NCI-H82 treated with DMSO at 0.1 percent for 48 hours (cell line): ENCODE results near the gene PELI1.
"Not testable (repeated sequence)": the region's sequence is repeated elsewhere in the genome, so short reads cannot be mapped to it uniquely, and the experiment has no call there.

Source experiments
- DNase-seq: peaks from one replicate; lab custom pipeline; 2025; ENCODE audit not compliant: unreplicated experiment; lab: John Stamatoyannopoulos, UW

PELI1 gene

DNA sequence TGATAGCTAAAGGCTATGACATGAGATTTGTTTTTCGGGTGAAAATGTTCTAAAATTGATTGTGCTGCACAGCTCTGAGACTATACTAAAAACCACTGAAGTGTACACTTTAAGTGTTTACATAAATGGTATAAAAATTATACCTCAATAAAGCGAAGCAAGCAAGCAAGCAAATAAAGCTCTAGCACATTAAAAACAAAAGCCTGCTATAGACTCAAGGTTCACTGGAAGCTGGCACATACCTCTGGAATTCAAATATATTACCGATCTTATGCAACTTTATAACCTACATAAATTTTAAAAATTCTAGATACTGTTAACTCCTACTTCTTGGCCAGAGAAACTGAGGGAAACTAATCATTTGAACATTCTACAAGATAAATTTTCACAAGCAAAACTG is 20.1 kb downstream of the PELI1 start:
- no peak for DNase-seq

DNA sequence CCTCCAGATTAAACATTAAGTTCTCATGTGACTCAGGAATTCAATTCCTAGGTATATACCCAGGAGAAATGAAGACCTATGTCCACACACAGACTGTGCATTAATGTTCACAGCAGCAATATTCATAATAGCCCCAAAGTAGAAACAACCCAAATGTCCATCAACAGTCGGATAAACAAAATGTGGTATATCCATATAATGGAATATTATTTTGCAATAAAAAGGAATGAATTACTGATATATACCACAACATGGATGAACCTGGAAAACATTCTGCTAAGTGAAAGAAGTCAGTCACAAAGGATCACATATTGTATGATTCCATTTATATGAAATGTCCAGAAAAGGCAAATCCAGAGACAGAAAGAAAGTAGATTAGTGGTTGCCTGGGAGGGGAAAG is 20.5 kb downstream of the PELI1 start:
- no peak for DNase-seq

DNA sequence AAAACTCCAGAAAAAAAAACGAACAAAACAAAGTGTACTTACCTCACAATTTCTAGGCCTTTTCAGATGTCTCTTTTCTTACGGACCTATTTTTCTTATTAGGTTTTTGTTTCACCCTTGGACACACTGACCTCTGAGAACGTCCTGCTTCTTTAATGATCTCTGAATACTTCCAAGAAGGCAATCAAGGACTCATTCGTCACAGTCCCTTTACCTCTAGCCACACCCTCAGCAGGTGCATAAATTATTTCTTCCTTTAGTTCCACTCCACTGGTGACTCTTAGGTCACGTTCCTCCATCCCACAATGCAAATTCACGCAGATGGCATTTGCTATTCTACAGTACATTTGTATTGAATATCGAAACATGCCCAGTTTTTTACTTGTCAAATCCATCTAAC is 21.9 kb downstream of the PELI1 start:
- no peak for DNase-seq

DNA sequence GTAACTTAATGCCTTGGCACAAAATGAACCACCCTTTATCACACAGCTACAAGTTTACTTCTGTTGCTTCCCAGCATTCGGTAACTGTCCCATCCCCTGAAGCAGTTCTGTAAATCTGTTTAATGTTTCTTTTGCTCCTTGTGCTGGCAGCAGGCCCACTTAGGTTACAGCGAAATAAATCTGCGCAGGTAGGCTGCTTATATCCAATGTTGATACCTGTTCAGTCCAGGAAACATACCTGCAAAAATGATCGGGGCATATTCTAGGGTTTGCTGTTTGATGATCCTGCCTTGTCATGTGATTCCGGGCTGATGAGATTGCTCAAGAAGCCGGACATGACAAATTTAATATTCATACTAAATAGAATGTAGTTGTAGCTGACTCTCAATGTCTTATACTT is 23.3 kb downstream of the PELI1 start:
- no peak for DNase-seq

DNA sequence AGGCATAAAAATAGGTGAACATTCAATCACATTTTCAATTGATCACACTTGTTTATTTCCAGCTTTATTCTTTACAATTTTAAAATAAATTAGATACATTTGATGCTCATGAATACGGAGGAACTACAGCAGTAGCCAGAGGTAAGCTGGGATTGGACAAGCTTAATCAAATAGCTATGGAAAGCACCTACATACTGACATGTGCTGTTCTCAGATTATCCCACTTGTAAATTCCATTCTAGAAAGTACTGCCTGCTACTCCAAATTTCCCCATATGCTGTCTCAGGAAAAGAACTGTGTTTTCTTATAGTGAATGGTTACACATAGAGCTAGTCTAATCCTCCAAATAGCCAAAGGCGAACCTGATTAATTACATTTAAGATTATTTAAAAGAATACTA is 24.2 kb downstream of the PELI1 start:
- peak; percentile 65 for DNase-seq

DNA sequence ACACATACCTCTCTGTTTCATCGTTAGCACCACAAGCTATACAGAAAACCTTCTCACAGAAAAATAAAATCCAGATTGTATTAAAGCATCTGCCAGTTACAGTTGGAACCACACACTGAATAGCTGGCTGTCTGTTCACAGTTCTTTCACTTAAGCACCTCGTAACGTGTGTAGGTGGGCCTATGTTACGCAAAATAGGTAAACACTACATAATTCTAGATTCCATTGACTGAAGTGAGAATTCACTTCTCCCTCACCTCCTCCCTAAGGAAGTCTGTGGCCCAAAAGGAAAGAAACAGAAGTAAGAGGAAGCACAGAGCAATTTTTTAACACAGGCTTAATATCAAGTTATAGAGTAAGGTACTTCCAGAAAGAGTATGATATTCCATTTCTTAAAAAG is 24.9 kb downstream of the PELI1 start:
- DNase-seq, result no peak

DNA sequence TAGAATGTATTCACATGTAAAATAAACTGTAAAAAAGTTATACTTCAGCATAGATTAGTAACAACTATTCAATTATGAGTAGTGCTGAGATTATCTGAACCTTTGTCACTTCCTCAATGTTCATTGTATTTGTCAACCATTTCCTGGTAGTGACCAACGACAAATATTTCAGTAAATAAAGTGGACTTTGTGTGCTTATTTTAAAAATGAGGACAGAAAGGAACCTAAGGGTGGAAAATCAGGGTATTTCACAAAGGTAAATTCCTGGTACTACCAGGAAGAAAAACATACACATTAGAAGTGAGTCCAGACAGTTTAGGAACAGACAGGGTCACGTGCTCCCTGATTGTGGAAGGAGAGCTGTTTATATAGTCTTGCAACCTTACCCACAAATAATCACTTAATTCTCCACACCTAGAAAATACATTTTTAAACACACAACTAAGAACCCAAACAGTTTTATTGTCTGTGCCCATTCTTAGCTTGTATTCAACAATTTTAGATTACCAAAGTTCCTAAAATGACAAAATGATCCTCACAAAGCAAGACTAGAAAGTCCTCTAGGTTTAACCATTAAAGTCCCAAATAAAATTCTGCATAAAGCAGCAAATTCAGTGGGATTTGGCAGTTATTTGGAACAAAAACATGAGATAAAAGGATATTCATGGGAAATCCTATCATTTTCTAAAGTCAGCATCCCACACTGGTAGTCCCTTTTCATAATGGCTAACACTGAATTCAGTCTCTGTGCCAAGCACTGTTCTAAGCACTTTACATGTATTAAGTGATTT is 28.2 kb downstream of the PELI1 start:
- DNase-seq, result no peak

DNA sequence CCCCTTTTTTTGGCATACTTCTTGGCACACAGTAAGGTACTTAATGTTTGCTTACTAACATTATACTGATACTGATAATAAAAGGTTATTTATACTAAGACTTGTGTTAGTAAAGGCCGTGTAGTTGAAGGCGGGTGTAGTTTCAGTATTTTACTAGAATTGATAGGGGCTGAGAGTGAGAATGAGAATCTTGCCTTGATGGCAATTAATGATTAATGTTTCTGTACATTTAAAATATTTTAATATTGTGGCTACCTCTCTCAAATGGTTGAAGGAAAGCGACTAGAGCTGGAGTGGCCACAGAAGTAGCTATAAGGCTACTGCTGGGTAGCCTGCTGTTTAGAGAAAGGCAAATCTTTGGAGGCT is 29.3 kb downstream of the PELI1 start:
- DNase-seq, result no peak

DNA sequence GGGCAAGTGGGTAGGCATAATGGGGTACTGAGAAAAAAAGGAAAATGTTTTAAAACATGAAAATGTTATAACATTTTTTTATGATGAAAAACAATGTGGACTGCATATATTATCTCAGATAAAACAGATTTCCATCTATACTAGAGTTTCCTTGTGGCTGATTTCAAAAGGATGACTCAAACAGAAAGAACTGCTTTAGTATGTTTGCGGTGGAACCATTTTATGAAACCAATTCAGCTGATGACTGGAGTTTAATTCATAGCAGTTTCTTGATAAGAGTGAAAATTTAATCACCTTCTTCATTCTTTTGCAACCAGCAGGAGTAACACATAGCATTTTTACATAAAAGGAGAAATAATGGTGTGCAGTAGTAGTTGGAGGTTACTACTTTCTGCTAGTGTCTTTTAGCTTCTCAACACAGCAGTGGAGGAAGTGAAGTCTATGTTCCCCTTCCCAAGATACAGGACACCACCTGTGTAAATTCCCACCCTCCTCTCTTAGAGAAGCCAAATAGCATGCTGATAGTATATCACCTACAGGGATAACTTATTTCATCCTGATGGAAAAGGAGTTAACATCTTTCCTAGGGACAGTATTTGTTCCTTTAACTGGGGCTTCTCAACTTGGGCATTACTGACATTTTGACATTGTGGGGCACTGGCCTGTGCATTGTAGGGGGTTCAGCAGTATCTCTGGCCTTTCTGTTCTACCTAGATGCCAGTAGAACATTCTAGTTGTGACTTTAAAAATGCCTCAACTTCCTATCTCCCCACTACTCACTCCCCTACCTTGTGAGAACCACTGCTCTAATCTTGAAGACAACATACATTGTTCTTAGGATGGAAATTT is 29.9 kb downstream of the PELI1 start:
- no peak for DNase-seq

DNA sequence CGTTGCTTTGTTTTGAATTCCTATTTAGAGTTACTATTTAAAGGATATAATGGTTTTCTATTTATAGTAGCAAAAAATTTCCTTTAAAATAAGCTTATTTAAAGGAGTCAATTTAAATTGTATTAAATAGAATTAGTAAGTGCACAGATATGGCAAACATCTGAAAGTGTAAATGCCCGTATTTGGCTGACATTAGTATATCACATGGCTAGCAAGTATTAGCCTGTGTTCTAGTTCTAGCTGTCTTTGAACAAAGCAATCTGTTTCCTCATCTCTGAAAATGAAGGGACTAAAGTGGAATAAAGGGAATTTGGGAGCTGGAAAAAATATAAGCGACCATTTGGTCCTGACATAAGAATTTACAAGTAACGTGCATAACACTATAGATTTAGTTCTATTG is 32.2 kb downstream of the PELI1 start:
- no peak for DNase-seq

DNA sequence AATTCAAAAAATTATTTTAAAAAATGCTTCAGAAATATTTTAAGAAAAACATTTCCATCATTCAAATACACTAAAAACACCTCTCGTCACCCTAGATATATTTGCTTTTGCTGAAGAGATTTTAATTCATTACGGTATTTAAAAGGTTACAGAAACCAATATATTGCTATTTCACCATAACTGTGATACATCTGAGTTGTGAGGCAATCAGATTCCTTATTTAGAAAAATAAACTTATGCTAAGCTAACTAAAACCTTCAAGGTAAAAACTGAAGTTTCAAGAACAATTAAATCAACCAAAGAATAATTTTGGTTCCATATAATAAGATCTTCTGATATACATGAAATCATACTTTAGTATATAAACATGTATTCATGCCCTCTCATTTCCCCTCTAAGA is 32.8 kb downstream of the PELI1 start:
- DNase-seq, result no peak

DNA sequence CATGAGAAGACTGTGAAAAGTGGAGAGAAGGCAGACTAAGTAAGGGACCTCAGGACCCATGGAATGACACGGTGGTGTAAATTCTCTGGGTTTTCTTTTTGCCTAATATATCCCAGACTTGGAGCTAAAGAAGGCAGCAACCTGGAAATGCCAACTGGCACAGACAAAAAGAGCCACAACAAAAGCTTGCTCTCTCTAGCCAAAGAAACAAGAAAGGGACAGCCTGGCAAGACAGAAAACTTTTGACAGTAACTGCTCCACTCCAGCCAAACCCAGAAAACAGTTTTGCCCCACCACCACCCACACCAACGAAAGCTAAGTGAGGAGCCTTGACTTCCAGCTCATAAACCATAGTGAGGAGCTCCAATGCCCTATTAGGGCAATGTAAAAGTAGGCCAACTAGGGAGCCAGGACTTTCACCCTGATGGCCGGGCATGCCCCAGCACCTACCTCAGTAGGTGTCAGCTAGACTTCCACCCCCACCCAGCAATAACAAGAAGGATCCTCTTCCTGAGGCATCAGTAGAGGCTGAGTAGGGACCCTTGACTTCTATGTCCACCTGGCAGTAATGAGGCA is 35.5 kb downstream of the PELI1 start:
- no peak for DNase-seq

DNA sequence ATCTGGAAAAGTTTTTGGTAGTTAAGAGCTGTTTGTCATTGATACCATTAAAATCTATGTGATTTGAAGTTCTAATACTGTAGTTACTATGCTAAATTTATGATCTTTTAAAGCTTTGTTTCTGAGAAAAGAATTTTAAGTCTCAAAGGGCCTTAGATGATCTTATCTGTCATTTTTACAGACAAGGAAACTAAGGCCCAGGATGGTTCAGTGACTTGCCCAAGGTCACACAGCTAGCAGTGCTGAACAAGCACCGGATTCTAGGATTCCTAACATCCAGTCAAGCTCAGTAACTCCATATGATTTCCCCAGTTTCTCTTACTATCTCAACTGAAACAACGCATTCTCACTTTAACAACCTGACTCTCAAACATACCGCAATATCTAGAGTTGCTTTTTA is 37.7 kb downstream of the PELI1 start:
- DNase-seq, result no peak

DNA sequence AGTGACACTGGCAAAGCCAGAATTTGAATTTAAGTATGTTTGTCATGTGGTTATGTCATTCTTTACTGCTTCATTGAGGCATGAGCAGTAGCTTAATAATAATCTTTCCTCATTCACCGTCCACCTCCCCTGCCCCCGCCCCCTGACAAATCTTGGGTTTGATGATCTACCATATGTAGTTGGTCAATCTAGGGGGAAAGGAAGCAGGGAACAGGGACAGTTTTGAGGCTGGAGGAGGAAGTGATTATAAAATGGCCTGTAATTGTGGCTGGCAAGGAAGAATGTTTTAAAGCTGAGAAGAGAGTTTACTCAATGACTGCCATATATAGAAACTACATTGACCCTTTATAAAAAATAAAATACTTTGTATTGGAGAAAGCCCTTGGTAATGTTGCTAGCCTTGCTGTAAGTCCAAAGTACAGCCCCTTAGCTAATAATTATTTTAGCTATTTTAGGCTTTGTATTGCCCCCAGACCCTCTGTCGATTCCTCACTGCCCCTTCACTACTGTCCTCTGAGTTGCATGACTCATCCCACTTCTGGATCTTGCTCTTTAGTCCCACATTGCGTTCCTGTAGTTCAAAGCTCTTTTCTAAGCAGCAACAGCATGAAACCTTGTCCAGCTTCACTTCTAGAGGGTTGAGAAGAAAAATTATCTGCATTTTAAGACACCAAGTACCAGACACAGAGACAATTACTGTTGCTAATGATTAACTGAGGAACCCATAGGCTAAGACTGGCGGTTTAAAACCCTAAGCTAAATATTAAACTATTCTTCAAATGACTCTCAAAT is 38.4 kb downstream of the PELI1 start:
- no peak for DNase-seq

DNA sequence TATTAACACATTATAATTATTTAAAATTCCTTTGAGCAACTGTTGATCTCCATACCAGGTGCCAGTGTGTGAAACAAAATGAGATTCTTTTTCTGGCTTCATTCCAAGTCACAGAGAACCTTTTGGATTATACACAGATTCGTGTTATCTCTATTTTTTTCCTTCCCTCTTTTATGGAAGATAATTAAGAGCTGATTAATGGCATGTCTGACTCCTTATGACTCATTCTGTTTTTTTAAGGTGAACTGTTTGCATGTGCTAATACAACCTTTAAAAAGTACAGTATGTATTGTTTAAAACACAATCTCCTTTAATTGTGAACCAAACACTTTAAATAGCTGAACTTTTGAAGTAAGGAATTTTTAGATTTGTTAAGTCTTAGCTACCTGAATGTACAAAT is 39.3 kb downstream of the PELI1 start:
- DNase-seq, result peak; percentile 49

DNA sequence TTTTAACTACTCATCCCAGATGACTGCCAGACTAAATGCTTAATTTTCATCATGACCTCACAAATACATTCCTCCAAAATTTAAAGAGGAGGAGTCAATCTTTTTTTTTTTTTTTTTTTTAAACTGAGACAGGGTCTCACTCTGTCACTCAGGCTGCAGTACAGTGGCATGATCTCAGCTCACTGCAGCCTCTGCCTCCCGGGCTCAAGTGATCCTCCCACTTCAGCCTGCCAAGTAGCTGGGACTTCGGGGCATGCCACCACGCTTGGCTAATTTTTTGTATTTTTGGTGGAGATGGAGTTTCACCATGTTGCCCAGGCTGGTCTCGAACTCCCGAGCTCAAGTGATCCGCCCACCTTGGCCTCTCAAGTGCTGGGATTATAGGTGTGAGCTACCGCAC is 41.5 kb downstream of the PELI1 start:
- not testable (repeated sequence) for DNase-seq

DNA sequence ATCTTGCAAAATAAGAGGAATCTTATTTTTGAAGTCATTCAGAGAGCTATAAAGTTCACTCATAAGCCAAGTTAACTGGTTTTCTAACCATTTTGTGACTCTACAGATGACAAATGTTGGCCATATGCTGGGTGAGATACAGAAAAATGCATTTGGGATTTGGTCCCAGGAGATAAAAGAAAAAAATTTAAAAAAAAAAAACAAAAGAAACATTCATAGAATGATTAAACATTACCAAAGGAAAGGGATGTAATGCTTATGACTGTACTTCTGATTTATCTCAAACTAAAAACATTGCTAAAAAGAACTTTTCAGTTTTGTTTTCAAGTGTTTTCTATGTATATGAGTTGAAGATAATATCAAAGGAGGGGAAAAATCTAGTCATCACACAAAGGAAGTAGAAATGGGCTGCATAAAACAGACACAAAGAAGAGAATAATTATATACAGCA is 43.1 kb downstream of the PELI1 start:
- no peak for DNase-seq

DNA sequence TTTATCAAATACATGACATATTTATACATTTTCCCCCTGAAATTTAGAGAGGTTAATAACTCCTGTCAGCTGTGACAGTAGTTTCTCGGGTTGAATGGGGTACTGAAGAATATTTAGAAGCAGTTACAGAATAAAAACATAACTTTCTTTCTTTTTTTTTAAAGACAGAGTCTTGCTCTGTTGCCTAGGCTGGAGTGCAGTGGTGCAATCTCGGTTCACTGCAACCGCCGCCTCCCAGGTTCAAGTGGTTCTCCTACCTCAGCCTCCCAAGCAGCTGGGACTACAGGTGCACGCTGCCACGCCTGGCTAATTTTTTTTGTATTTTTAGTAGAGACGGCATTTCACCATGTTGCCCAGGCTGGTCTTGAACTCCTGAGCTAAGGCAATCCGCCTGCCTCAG is 43.6 kb downstream of the PELI1 start:
- not testable (repeated sequence) for DNase-seq

DNA sequence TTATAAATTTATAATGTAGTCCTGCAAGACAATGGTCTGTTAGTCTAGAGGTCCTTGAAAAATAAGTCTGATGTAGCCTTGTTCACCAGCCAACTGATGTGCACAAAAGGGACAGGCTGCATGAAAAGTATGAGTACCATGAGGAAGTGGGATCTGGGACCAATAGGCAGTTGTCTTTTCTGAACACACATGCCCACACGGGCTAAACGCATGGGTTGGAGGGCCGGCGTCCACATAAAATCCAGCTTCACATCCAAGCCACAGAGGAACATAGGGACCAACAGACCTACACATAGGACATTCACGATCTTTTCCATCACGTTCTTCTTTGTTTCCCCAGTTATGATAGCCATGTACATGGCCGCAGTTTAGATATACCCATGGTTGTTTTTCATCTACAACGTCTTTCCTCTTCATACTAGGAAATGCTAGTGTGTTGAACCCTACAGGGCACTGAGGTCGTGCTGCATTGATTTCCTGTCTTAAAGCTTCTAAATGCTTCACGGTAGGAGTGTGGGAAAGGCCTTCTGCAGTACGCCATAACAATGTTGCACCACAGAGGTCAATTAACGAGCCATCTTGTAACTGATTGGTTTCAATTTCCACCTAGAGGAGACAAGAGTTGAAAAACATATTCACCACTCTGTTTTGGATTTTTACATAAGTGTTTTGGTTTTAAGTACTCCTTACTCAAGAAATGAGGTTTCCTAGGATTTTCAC is 49.4 kb downstream of the PELI1 start:
- DNase-seq, result no peak

DNA sequence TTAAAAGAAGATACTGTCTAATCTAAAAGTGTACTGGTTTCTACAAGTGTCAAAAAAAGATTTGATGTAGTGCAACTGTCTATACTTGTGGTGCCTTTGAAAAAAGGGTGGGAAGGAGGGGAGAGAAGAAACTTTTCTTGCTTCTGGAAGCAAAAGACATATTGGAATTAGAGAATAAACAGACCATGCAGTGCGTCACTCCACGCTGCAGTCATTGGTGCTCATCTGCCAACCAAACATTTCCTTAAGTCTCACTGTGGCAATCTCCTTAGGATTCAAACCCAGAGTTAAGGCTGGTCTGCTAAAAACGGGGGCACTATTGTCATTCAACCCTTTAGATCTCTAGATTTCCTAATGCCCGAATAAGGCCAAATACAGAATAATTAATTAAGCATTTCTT is 50.9 kb downstream of the PELI1 start:
- no peak for DNase-seq

DNA sequence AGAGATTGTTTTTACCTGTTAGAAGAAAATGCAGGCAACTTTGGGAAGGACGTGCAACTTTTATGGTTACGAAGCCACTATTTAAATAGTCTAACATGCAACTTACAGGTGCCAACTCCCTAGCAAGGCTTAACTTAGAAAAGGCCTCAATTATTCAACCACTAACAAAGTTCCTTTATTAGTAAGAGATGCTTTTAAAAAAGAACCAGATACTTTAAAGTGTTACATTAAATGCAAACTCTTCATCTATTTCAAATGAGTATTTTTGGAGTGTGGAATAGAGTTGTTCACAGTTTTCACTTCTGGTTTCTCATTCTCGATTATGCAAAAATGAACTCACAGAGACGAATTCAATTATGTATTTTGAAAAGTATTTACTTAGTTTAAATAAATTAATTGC is 51.7 kb downstream of the PELI1 start:
- no peak for DNase-seq
